HEK293 (cell line): Measurements from ENCODE around the gene ZNF426.

Experiments
- CTCF ChIA-PET: fragments of 350-600 bp; formaldehyde crosslinking; extraction: SDS; loops from one replicate; lab custom pipeline; 2021; ENCODE audit warnings: antibody characterized with exemption; lab: Yijun Ruan, JAX
- POLR2A ChIA-PET: fragments of 300-600 bp; formaldehyde crosslinking; extraction: SDS; loops from one replicate; lab custom pipeline; 2020; ENCODE audit warnings: antibody characterized with exemption, inconsistent platforms; lab: Yijun Ruan, JAX
- H3K27ac ChIP-seq: fragments of 200-500 bp; sonication (Bioruptor generic); 2 replicates; pipeline ENCODE4 v1.5.1; 2014; ENCODE audit warnings: low read depth, low read length, control low read depth, inconsistent platforms; ENCODE audit errors: extremely low read depth
- H3K36me3 ChIP-seq, 2 experiments: fragments of 200-500 bp in 1 of 2; sonication (Bioruptor generic) in 1 of 2; 1 replicate in 1 of 2; 2 replicates in 1 of 2; pipeline ENCODE4 v1.5.1; 2014 to 2017; ENCODE audit warnings: inconsistent platforms in 2 of 2, low read length in 2 of 2; ENCODE audit not compliant: control insufficient read depth in 2 of 2, insufficient read depth in 1 of 2
- H3K4me1 ChIP-seq: fragments of 200-500 bp; sonication (Bioruptor generic); 2 replicates; pipeline ENCODE4 v1.5.1; 2014; ENCODE audit warnings: mild to moderate bottlenecking, low read length, inconsistent platforms; ENCODE audit not compliant: control insufficient read depth, insufficient read depth
- H3K4me3 ChIP-seq: 2 replicates; pipeline ENCODE4 v1.5.1; 2011; ENCODE audit warnings: low read depth, mild to moderate bottlenecking, control low read depth, low read length, moderate library complexity
- H3K9me3 ChIP-seq: fragments of 200-500 bp; sonication (Bioruptor generic); 2 replicates; pipeline ENCODE4 v1.5.1; 2014; ENCODE audit warnings: low read depth, low read length, inconsistent platforms; ENCODE audit not compliant: control insufficient read depth, insufficient read depth
- BCL6B ChIP-seq: fragments of 450-650 bp; formaldehyde crosslinking; IDR thresholded peaks from 2 replicates; pipeline ENCODE4 v1.5.1; 2017; ENCODE audit warnings: missing biosample characterization, missing genetic modification characterization
- GLIS2 ChIP-seq: fragments of 450-650 bp; formaldehyde crosslinking; IDR thresholded peaks from 2 replicates; pipeline ENCODE4 v1.5.1; 2016; ENCODE audit warnings: missing biosample characterization, missing genetic modification characterization
- HOXD13 ChIP-seq: sonication (generic); formaldehyde crosslinking; IDR thresholded peaks from 2 replicates; pipeline ENCODE4 v1.8.0; 2022; ENCODE audit warnings: missing genetic modification reagents, borderline replicate concordance
- KLF17 ChIP-seq: fragments of 450-650 bp; formaldehyde crosslinking; IDR thresholded peaks from 2 replicates; pipeline ENCODE4 v1.5.1; 2016; ENCODE audit warnings: missing biosample characterization, missing genetic modification characterization
- ZBTB17 ChIP-seq: fragments of 450-650 bp; formaldehyde crosslinking; IDR thresholded peaks from 2 replicates; pipeline ENCODE4 v1.5.1; 2016; ENCODE audit warnings: missing biosample characterization, missing genetic modification characterization
- ZFP37 ChIP-seq: fragments of 450-650 bp; formaldehyde crosslinking; IDR thresholded peaks from 2 replicates; pipeline ENCODE4 v1.5.1; 2016; ENCODE audit warnings: missing biosample characterization, missing genetic modification characterization
- ZNF10 ChIP-seq: fragments of 450-650 bp; formaldehyde crosslinking; IDR thresholded peaks from 2 replicates; pipeline ENCODE4 v1.5.1; 2017; ENCODE audit warnings: missing biosample characterization, missing genetic modification characterization
- ZNF521 ChIP-seq: fragments of 450-650 bp; formaldehyde crosslinking; IDR thresholded peaks from 2 replicates; pipeline ENCODE4 v1.5.1; 2017; ENCODE audit warnings: missing biosample characterization, mild to moderate bottlenecking, missing genetic modification characterization
- ZNF560 ChIP-seq: fragments of 450-650 bp; formaldehyde crosslinking; IDR thresholded peaks from 2 replicates; pipeline ENCODE4 v1.5.1; 2017; ENCODE audit warnings: missing biosample characterization, missing genetic modification characterization, borderline replicate concordance
- TF ChIP-seq, protein P1 (sequence below): fragments of 450-650 bp; formaldehyde crosslinking; IDR thresholded peaks from 2 replicates; pipeline ENCODE4 v1.5.1; 2016; ENCODE audit warnings: missing biosample characterization, missing genetic modification characterization
- TF ChIP-seq, protein P2 (sequence below): fragments of 450-650 bp; formaldehyde crosslinking; IDR thresholded peaks from 2 replicates; pipeline ENCODE4 v1.5.1; 2016; ENCODE audit warnings: missing biosample characterization, missing genetic modification characterization

The ZNF426 gene

GRCh38 chr19:9500796-9501195, 37.6 kb downstream of the ZNF426 start (continued):
- TF ChIP-seq, protein P1, sequence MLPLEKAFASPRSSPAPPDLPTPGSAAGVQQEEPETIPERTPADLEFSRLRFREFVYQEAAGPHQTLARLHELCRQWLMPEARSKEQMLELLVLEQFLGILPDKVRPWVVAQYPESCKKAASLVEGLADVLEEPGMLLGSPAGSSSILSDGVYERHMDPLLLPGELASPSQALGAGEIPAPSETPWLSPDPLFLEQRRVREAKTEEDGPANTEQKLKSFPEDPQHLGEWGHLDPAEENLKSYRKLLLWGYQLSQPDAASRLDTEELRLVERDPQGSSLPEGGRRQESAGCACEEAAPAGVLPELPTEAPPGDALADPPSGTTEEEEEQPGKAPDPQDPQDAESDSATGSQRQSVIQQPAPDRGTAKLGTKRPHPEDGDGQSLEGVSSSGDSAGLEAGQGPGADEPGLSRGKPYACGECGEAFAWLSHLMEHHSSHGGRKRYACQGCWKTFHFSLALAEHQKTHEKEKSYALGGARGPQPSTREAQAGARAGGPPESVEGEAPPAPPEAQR (tag by site-specific recombination): no peak
- TF ChIP-seq, all 188 proteins: peak for 0

- no peaks in the 10 kb centered on the region for H3K36me3 ChIP-seq
- no peak for TF ChIP-seq KLF17 (tag by site-specific recombination)
- no peak for TF ChIP-seq ZNF521 (tag by site-specific recombination)
- no peak for TF ChIP-seq BCL6B (tag by site-specific recombination)
- no peak for TF ChIP-seq ZNF560 (tag by site-specific recombination)
- TF ChIP-seq, protein P2, sequence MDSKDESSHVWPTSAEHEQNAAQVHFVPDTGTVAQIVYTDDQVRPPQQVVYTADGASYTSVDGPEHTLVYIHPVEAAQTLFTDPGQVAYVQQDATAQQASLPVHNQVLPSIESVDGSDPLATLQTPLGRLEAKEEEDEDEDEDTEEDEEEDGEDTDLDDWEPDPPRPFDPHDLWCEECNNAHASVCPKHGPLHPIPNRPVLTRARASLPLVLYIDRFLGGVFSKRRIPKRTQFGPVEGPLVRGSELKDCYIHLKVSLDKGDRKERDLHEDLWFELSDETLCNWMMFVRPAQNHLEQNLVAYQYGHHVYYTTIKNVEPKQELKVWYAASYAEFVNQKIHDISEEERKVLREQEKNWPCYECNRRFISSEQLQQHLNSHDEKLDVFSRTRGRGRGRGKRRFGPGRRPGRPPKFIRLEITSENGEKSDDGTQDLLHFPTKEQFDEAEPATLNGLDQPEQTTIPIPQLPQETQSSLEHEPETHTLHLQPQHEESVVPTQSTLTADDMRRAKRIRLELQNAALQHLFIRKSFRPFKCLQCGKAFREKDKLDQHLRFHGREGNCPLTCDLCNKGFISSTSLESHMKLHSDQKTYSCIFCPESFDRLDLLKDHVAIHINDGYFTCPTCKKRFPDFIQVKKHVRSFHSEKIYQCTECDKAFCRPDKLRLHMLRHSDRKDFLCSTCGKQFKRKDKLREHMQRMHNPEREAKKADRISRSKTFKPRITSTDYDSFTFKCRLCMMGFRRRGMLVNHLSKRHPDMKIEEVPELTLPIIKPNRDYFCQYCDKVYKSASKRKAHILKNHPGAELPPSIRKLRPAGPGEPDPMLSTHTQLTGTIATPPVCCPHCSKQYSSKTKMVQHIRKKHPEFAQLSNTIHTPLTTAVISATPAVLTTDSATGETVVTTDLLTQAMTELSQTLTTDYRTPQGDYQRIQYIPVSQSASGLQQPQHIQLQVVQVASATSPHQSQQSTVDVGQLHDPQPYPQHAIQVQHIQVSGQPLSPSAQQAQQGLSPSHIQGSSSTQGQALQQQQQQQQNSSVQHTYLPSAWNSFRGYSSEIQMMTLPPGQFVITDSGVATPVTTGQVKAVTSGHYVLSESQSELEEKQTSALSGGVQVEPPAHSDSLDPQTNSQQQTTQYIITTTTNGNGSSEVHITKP (tag by site-specific recombination): no peak
- no peak for TF ChIP-seq GLIS2 (tag by site-specific recombination)
- TF ChIP-seq HOXD13 (CRISPR knock-in tag): no peak
- ChIA-PET CTCF (interaction anchor here (0.9 kb wide), 1 partner anchor 13 kb away, joined by 3 read pairs; no protein-coding TSS in a partner anchor), POLR2A (no interaction called here)
- no peaks in the 10 kb centered on the region for H3K9me3 ChIP-seq
- H3K4me1 ChIP-seq: no peaks in the 10 kb centered on the region
- H3K4me3 ChIP-seq: 0 out of 2 replicates have a peak within 1 kb of the TSS, but pooled peaks have one; percentile 8
- H3K27ac ChIP-seq: no peak within 1 kb of the TSS
These were observed 40.1 kb downstream of the ZNF426 start, which contains the start of gene ZNF560 for GRCh38 chr19:9498183-9498902. Gene ZNF560 (minus strand): TSS chr19:9498616. CDS start chr19:9475313, 23,303 bp downstream.

DNA sequence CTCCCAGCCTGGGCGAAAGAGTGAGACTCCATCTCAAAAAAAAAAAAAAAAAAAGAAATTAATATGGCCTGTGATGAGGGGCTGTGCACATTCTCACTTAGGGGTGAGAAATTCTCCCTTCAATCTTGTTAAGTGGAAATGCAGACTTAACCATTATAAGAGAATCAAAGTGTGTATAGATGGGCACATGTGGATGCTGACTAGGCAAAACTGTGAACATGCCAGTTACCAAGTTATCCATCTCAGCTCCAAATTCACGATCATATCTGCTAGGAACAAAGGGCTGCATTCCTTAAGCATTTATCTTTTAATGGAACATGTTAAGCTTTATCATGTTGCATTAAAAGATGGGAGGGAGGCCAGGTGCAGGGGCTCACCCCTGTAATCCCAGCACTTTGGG, 44.3 kb downstream of the ZNF426 start:
- no peak for TF ChIP-seq ZNF10
- no peak for TF ChIP-seq ZFP37
- no peak for TF ChIP-seq ZBTB17 (tag by site-specific recombination)
- ChIA-PET POLR2A (no interaction called here), CTCF (interaction anchor here (0.7 kb wide), 1 partner anchor 133 kb away, joined by 3 read pairs; no protein-coding TSS in a partner anchor)
- H3K4me1 ChIP-seq: no peaks in the 10 kb centered on the region
- H3K9me3 ChIP-seq: no peaks in the 10 kb centered on the region
- H3K36me3 ChIP-seq: no peaks in the 10 kb centered on the region
- no peak overlapping the region for H3K27ac ChIP-seq
- no peak overlapping the region for H3K4me3 ChIP-seq
